OCI-LY7 (cell line): Measurements from ENCODE around the gene CD36. TPM values are rescaled to one million over a fixed set of nuclear protein-coding genes. Genes with fewer than 3 reads are reported as not detected.

Experiments
- BruUV-seq: library from RNA; stranded (reverse); fragments of 400-500 nt; replicated peaks from 2 replicates; lab custom pipeline; 2021; lab: Mats Ljungman, UMichigan
- CTCF ChIA-PET: fragments of 300-600 bp; sonication (Branson Sonifier 250); formaldehyde crosslinking; loops from one replicate; lab custom pipeline; 2022; ENCODE audit warnings: antibody characterized with exemption; ENCODE audit not compliant: unreplicated experiment; lab: Charles Lee
- POLR2A ChIA-PET: fragments of 300-600 bp; sonication (Branson Sonifier 250); formaldehyde crosslinking; loops from one replicate; lab custom pipeline; 2022; ENCODE audit warnings: antibody characterized with exemption; lab: Charles Lee
- DNase-seq: peaks from one replicate; pipeline ENCODE4 v3.0.0-alpha.2; 2015; ENCODE audit warnings: low spot score
- H2AFZ ChIP-seq: fragments of 200-600 bp; sonication (generic), shearing (Covaris generic); 2 replicates; pipeline ENCODE4 v1.6.1; 2014; ENCODE audit warnings: mild to moderate bottlenecking, antibody characterized with exemption, low read length, moderate library complexity
- H3K27ac ChIP-seq: fragments of 200-600 bp; sonication (generic); 2 replicates; pipeline ENCODE4 v1.5.1; 2014; ENCODE audit warnings: mixed run types, low read depth, mild to moderate bottlenecking, moderate library complexity, low read length, inconsistent platforms; ENCODE audit not compliant: poor library complexity, severe bottlenecking
- H3K36me3 ChIP-seq: fragments of 200-600 bp; sonication (generic); 2 replicates; pipeline ENCODE4 v1.6.1; 2014; ENCODE audit warnings: mild to moderate bottlenecking, antibody characterized with exemption, low read length, moderate library complexity, mixed read lengths; ENCODE audit not compliant: insufficient read depth
- H3K4me1 ChIP-seq: fragments of 200-600 bp; sonication (generic); 2 replicates; pipeline ENCODE4 v1.5.1; 2014; ENCODE audit warnings: mild to moderate bottlenecking, low read length; ENCODE audit not compliant: insufficient read depth, poor library complexity, severe bottlenecking
- H3K4me2 ChIP-seq: fragments of 200-600 bp; sonication (generic); 2 replicates; pipeline ENCODE4 v1.6.1; 2014; ENCODE audit warnings: mild to moderate bottlenecking, low read length
- H3K4me3 ChIP-seq: fragments of 200-600 bp; sonication (generic); 2 replicates; pipeline ENCODE4 v1.5.1; 2014; ENCODE audit warnings: mild to moderate bottlenecking, low read depth, low read length; ENCODE audit not compliant: poor library complexity, severe bottlenecking
- H3K79me2 ChIP-seq: fragments of 200-600 bp; sonication (generic); 2 replicates; pipeline ENCODE4 v1.6.1; 2016; ENCODE audit warnings: low read depth, mild to moderate bottlenecking, low read length, moderate library complexity, mixed read lengths; ENCODE audit not compliant: insufficient read depth
- H3K9me2 ChIP-seq: fragments of 200-600 bp; sonication (generic); 2 replicates; pipeline ENCODE4 v1.6.1; 2016; ENCODE audit warnings: mild to moderate bottlenecking, low read length, mixed read lengths; ENCODE audit not compliant: insufficient read depth
- H3K9me3 ChIP-seq: fragments of 200-600 bp; sonication (generic); 2 replicates; pipeline ENCODE4 v1.6.1; 2014; ENCODE audit warnings: mild to moderate bottlenecking, mixed run types, low read length, mixed read lengths
- H4K20me1 ChIP-seq: fragments of 200-600 bp; sonication (generic); 2 replicates; pipeline ENCODE4 v1.6.1; 2014; ENCODE audit warnings: mild to moderate bottlenecking, antibody characterized with exemption, low read length, moderate library complexity, mixed read lengths; ENCODE audit not compliant: insufficient read depth
- EZH2phosphoT487 ChIP-seq: fragments of 200-600 bp; sonication (generic); IDR thresholded peaks from 2 replicates; pipeline ENCODE4 v1.6.1; 2018; ENCODE audit warnings: low read depth, borderline replicate concordance, mild to moderate bottlenecking, mixed run types, antibody characterized with exemption, low read length, moderate library complexity, mixed read lengths
- intact Hi-C: fragments of 100-400 bp; cut with micrococcal nuclease; formaldehyde crosslinking; loops from one replicate; pipeline ENCODE4 v1.10.0; 2022; ENCODE audit not compliant: unreplicated experiment
- total RNA-seq, 2 experiments: library from RNA; depleted of rRNA in 1 of 2; stranded (reverse); fragments of >200 nt in 1 of 2; shearing (Covaris generic) in 1 of 2; gene quantifications; 2 replicates each; pipeline ENCODE4 v1.2.3, GENCODE V29; 2014 to 2022
- TF ChIP-seq, protein P1 (sequence below): fragments of 200-600 bp; sonication (generic); conservative IDR thresholded peaks from 2 replicates; pipeline ENCODE4 v1.5.1; 2014; ENCODE audit warnings: mild to moderate bottlenecking, antibody characterized with exemption, low read length, moderate library complexity, mixed read lengths

CD36 gene
- total RNA-seq, 2 experiments from 2014 or later, result not detected

DNA sequence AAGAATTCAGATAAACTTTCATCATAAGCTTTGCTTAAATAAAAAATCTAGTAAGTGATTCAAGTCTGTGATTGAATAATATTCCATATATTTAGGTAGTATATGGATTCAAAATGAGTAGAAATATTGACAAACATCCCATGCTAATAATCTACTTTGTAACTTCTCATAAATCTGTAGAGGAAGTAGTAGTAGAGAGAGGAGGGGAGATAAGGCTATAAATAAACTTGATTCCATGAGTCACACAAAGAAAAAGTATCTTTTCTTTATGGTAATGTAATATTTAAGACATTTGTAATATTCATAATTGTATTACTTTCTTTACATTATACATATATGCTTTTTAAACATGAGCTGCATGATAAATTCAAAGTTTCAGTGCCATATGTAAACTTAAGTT, 25.6 kb upstream of the CD36 start:
- no peak overlapping the region for H2AFZ ChIP-seq

DNA sequence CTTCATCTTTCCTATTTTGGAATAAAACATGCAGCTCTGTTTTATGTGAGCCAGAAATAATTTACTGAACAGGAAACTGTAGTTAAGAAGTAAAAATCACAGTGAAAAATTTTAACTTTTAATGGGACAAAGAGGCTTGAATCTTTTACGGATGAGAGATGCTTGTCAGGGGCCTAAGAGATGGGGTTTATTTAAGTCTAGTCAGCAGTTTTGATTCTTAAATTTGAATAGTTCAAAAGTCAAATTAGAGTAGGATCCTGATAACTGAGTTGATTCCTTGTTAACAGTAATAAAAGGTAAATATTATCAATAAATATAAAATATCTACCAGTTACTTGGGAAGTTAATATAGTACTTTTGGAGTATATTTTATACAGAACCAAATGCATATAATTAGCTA, 24.9 kb upstream of the CD36 start:
- Histone ChIP-seq H3K27ac (no peak overlapping the region), H3K4me1 (no peaks in the 10 kb centered on the region), H2AFZ (no peak overlapping the region), H3K79me2 (no peaks in the 10 kb centered on the region), H3K36me3 (no peaks in the 10 kb centered on the region), H3K4me2 (no peak overlapping the region), H3K9me2 (no peaks in the 10 kb centered on the region), H3K9me3 (no peaks in the 10 kb centered on the region), H4K20me1 (no peaks in the 10 kb centered on the region), H3K4me3 (no peak overlapping the region)
- POLR2A ChIA-PET, result interaction anchor here (0.6 to 1.4 kb wide), 2 partner anchors 10 to 750 kb away, joined by 3 to 4 read pairs; no protein-coding TSS in a partner anchor
- intact Hi-C loops, result no loop called here
- CTCF ChIA-PET, result no interaction called here
- TF ChIP-seq, protein P1, sequence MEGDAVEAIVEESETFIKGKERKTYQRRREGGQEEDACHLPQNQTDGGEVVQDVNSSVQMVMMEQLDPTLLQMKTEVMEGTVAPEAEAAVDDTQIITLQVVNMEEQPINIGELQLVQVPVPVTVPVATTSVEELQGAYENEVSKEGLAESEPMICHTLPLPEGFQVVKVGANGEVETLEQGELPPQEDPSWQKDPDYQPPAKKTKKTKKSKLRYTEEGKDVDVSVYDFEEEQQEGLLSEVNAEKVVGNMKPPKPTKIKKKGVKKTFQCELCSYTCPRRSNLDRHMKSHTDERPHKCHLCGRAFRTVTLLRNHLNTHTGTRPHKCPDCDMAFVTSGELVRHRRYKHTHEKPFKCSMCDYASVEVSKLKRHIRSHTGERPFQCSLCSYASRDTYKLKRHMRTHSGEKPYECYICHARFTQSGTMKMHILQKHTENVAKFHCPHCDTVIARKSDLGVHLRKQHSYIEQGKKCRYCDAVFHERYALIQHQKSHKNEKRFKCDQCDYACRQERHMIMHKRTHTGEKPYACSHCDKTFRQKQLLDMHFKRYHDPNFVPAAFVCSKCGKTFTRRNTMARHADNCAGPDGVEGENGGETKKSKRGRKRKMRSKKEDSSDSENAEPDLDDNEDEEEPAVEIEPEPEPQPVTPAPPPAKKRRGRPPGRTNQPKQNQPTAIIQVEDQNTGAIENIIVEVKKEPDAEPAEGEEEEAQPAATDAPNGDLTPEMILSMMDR, result no peak
- no peak for TF ChIP-seq EZH2phosphoT487
- no TSS peak for BruUV-seq
- DNase-seq, result no peak

More for the DNA sequence above, 25.6 kb upstream of the CD36 start:
- H3K4me1 ChIP-seq, result no peaks in the 10 kb centered on the region
- intact Hi-C loops, result no loop called here
- no peaks in the 10 kb centered on the region for H3K79me2 ChIP-seq
- no peaks in the 10 kb centered on the region for H4K20me1 ChIP-seq
- H3K36me3 ChIP-seq, result no peaks in the 10 kb centered on the region
- no peak for TF ChIP-seq EZH2phosphoT487
- TF ChIP-seq, protein P1, result no peak
- no peaks in the 10 kb centered on the region for H3K9me2 ChIP-seq
- H3K9me3 ChIP-seq, result no peaks in the 10 kb centered on the region
- H3K4me3 ChIP-seq, result no peak overlapping the region
- ChIA-PET CTCF (no interaction called here), POLR2A (interaction anchor here (1.4 kb wide), 1 partner anchor 9 kb away, joined by 4 read pairs; no protein-coding TSS in a partner anchor)
- H3K4me2 ChIP-seq, result no peak overlapping the region
- H3K27ac ChIP-seq, result no peak overlapping the region
- no peak for DNase-seq
- BruUV-seq, result no TSS peak

DNA sequence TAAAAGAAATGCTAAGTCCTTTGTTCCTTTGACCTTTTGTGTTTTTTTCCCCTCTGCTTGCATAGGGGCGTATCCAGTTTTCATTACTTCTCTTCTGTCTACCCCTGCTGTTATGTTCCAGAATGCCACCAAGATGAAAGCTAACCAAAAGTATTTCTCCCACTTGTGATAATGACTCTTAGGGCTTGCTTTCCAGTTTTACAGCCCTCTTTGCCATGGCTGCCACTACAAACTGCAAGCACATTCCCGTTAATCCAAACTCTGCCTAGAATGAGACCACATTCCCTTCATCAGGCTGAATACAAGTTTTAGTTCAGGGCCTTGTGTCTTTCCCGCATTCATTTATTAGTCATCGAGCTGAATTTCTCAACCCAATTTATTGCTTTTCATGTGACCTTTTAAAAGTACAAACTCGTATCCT, 23.6 kb upstream of the CD36 start:
- ChIA-PET POLR2A (no interaction called here), CTCF (no interaction called here)

More for the DNA sequence above, 23.6 kb upstream of the CD36 start:
- Histone ChIP-seq H3K4me3 (no peak overlapping the region), H3K9me2 (no peaks in the 10 kb centered on the region), H3K4me1 (no peaks in the 10 kb centered on the region), H3K9me3 (no peaks in the 10 kb centered on the region), H3K36me3 (no peaks in the 10 kb centered on the region), H3K79me2 (no peaks in the 10 kb centered on the region), H2AFZ (no peak overlapping the region), H4K20me1 (no peaks in the 10 kb centered on the region), H3K27ac (no peak overlapping the region), H3K4me2 (no peak overlapping the region)
- intact Hi-C loops, result no loop called here
- no peak for TF ChIP-seq EZH2phosphoT487
- TF ChIP-seq, protein P1, result no peak
- no peak for DNase-seq
- BruUV-seq, result no TSS peak
